RWPE2 (cell line): Measurements from ENCODE around the gene RNF212.

Experiments used
- ATAC-seq: fragments of 200-7000 bp; cut with Tn5 transposase; 3 replicates; pipeline ENCODE4 v1.9.1; 2021; ENCODE audit warnings: low read depth
- DNase-seq: peaks from one replicate; pipeline ENCODE4 v3.0.0-alpha.2; 2020; ENCODE audit warnings: low spot score
- H3K27ac ChIP-seq: fragments of 450-650 bp; 2 replicates; pipeline ENCODE4 v1.5.1; 2017; ENCODE audit warnings: mild to moderate bottlenecking; ENCODE audit not compliant: poor library complexity, severe bottlenecking
- H3K27me3 ChIP-seq: fragments of 250-450 bp; sonication (Bioruptor Pico); 2 replicates; pipeline ENCODE4 v1.5.1; 2021; ENCODE audit warnings: mild to moderate bottlenecking, moderate library complexity; ENCODE audit not compliant: insufficient read depth, poor library complexity, severe bottlenecking
- H3K36me3 ChIP-seq: fragments of 250-450 bp; sonication (Bioruptor Pico); 2 replicates; pipeline ENCODE4 v1.5.1; 2020; ENCODE audit warnings: low read depth, mild to moderate bottlenecking, moderate library complexity
- H3K4me1 ChIP-seq: fragments of 250-450 bp; sonication (Bioruptor Pico); 2 replicates; pipeline ENCODE4 v1.5.1; 2021; ENCODE audit warnings: mild to moderate bottlenecking, moderate library complexity; ENCODE audit not compliant: insufficient read depth, poor library complexity, severe bottlenecking
- H3K4me3 ChIP-seq: fragments of 250-450 bp; sonication (Bioruptor Pico); 2 replicates; pipeline ENCODE4 v1.5.1; 2021; ENCODE audit warnings: mild to moderate bottlenecking, moderate library complexity; ENCODE audit not compliant: severe bottlenecking
- H3K9me3 ChIP-seq: fragments of 250-450 bp; sonication (Bioruptor Pico); 2 replicates; pipeline ENCODE4 v1.5.1; 2021; ENCODE audit warnings: mild to moderate bottlenecking, moderate library complexity; ENCODE audit not compliant: severe bottlenecking
- TF ChIP-seq, protein P1 (sequence below): fragments of 450-650 bp; IDR thresholded peaks from one replicate; pipeline ENCODE4 v1.5.1; 2017; ENCODE audit warnings: mild to moderate bottlenecking, moderate library complexity; ENCODE audit not compliant: poor library complexity, severe bottlenecking

RNF212 gene

DNA sequence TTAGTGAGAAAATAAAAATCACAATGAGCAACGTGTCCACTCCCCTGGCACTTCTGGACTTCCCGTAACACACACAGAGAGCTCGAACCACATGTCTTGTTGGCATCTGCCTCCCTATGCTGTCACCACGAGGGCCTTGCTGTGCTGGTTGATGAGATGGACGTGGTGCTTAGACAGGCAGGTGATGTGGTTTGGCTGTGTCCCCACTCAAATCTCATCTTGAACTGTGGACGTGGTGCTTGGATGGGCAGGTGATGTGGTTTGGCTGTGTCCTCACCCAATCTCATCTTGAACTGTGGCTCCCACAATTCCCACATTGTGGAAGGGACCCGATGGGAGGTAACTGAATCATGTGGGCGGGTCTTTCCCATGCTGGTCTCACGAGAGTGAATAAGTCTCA, 61.9 kb downstream of the RNF212 start:
- Histone ChIP-seq H3K27ac (no peak overlapping the region), H3K9me3 (no peaks in the 10 kb centered on the region), H3K36me3 (no peaks in the 10 kb centered on the region), H3K4me3 (no peak overlapping the region), H3K4me1 (no peaks in the 10 kb centered on the region), H3K27me3 (peaks cover 28% of the 10 kb centered on the region)
- ATAC-seq = no peak
- TF ChIP-seq, protein P1, sequence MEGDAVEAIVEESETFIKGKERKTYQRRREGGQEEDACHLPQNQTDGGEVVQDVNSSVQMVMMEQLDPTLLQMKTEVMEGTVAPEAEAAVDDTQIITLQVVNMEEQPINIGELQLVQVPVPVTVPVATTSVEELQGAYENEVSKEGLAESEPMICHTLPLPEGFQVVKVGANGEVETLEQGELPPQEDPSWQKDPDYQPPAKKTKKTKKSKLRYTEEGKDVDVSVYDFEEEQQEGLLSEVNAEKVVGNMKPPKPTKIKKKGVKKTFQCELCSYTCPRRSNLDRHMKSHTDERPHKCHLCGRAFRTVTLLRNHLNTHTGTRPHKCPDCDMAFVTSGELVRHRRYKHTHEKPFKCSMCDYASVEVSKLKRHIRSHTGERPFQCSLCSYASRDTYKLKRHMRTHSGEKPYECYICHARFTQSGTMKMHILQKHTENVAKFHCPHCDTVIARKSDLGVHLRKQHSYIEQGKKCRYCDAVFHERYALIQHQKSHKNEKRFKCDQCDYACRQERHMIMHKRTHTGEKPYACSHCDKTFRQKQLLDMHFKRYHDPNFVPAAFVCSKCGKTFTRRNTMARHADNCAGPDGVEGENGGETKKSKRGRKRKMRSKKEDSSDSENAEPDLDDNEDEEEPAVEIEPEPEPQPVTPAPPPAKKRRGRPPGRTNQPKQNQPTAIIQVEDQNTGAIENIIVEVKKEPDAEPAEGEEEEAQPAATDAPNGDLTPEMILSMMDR = no peak
- DNase-seq = peak; percentile 7

DNA sequence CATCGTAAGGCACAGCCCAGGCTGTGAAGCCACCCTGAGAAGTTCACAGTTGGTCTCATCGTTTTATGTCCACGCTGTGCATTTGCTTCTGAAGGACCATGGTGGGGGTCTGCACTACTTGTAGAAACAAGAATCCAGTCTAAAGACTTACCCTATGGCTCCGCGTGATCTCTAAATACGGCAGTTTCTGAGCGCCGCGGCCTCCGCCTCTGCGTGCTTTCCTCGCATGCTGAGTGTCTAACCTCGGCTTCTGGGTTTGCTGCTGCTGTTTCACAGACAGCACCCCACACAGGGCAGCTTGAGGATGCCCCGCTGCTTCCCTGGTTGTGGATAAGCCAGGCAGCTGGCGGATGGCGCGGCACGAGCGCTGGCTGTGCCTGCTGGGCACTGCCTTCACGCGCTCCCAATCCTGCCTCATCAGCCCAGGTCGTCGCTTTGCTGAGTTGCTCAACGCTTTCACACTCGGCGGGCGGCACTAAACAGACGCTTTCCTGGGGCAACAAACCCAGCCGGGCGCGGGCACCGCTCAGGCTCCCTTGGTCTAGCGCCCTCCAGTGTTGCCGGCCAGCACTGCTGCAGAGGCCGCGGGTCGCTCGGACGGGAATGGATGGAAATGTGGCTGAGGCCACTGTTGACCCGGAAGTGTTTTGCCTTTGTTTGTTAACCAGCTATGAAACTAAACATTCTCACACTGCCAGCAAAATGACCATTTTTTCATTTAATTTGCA, 62.7 kb downstream of the RNF212 start:
- no peak for ATAC-seq
- no peaks in the 10 kb centered on the region for H3K4me1 ChIP-seq
- no peaks in the 10 kb centered on the region for H3K36me3 ChIP-seq
- DNase-seq = peak; percentile 41
- TF ChIP-seq, protein P1 = no peak
- H3K27ac ChIP-seq = no peak overlapping the region
- H3K27me3 ChIP-seq = peaks cover 21% of the 10 kb centered on the region
- H3K4me3 ChIP-seq = no peak overlapping the region
- no peaks in the 10 kb centered on the region for H3K9me3 ChIP-seq

DNA sequence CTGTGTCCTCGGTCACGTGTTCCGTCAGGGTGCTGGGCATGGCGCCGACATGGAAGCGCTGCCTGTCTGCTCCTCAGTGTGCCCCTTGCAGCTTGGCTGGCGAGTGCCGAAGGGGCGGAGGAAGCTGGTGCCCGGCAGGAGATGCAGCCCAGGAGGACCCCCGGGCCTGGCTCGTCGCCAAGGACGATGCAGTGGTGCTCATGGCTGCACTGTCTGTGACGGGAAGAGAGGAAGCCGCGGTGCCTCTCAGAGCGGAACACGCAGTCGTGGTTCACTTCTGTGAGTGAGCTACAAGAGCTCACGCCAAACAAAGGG, 63.8 kb downstream of the RNF212 start:
- H3K27me3 ChIP-seq = peaks cover 28% of the 10 kb centered on the region
- ATAC-seq (no peak), DNase-seq (peak; percentile 61)
- H3K9me3 ChIP-seq = no peaks in the 10 kb centered on the region
- H3K4me3 ChIP-seq = no peak overlapping the region
- no peak overlapping the region for H3K27ac ChIP-seq
- peaks cover 2% of the 10 kb centered on the region for H3K4me1 ChIP-seq
- no peaks in the 10 kb centered on the region for H3K36me3 ChIP-seq
- TF ChIP-seq, protein P1 = no peak

DNA sequence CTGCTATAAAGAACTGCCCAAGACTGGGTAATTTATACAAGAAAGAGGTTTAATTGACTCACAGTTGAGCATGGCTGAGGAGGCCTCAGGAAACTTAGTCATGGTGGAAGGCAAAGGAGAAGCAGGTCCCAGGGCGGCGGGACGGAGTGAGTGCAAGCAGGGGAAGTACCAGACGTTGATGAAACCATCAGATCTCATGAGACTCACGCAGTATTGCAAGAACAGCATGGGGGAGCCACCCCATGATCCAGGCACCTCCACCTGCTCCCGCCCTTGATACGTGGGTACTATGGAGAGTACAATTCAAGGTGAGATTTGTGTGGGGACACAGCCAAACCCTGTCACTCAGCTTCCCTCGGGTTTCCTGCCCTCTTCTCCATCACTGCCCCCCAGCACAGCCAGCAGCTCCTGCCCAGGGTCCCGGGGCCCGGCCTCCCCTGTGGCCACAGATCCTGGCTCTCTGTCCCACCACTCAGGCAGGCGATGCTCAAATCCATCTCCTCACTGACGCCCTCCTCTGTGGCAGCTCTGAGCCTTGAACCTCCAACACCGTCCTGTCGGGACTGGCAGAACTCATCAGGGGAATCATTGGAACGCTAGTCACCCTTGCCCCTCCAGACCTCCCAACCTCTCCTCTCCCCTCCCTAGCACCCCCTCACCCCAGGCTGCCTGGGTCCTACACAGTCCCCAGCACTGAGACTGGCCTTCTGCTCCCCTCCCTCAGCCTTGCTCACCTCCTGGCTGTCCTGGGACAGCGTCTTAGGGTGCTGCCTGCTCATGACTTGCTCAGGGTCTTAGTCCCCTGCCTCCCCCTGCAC, 64.4 kb downstream of the RNF212 start:
- Histone ChIP-seq H3K4me3 (no peak overlapping the region), H3K36me3 (no peaks in the 10 kb centered on the region), H3K27me3 (peaks cover 29% of the 10 kb centered on the region), H3K4me1 (peaks cover 4% of the 10 kb centered on the region), H3K9me3 (no peaks in the 10 kb centered on the region), H3K27ac (no peak overlapping the region)
- TF ChIP-seq, protein P1 = no peak
- DNase-seq (peak; percentile 47), ATAC-seq (no peak)
